ENCODE measurements around the gene TRIM27. TPM values are rescaled to one million over a fixed set of nuclear protein-coding genes. Genes with fewer than 3 reads are reported as not detected.

Gene TRIM27
- total RNA-seq, 2 experiments from 2014 or later: 58.3 to 60.1 TPM

DNA sequence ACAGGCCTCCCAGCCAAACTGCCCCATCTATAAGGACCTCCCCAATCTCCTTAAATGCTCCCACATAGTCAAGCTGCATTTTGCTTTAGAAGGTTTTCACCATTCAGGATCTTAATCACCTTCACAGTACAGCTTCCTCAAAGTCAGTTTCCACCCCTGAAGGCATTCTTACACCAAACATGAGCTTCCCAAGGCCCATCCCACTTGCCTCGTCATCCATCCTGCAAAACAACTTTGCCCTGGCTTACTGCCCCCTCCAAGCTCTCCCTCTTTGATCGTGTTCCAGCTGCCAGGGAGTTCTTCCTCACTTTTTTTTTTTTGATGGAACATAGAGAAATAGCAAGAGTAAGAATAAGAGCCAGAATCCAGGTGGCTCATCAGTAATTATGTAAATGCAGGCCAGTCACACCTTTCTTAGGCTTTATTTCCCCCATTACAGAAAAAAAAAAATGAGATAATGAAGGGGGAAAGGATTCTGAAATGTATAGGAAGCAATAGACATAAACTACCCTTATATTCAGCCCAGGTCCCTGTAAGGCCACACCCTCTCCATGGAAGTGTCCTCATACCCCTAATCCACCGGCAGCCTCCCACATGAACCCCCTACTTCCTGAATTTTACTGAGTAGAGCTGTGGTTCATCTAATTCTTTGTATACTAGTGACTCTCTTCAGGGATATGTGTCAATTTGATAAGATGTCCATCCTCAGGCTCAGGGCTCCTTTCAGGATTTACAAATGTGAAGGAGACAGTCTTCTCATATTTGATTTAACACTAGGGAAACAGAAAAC lies 12.7 kb downstream of the TRIM27 start:
- H3K4me1 Mint-ChIP-seq (ENCODE audit: low read depth): peaks cover 5% of the 10 kb centered on the region
- peaks cover 65% of the 10 kb centered on the region for H3K36me3 Mint-ChIP-seq (ENCODE audit: low read depth)
- ChIA-PET CTCF (interaction anchor here (1.0 to 4.0 kb wide), 2 partner anchors 11 to 12 kb away, joined by 3 to 11 read pairs; no protein-coding TSS in a partner anchor), POLR2A (interaction anchor here (0.6 to 3.8 kb wide), 5 partner anchors 11 to 745 kb away, joined by 3 to 14 read pairs (median 5); partner anchors contain the start of gene TRIM27)
- H3K4me3 Mint-ChIP-seq: no peak overlapping the region
- ATAC-seq (no peak), DNase-seq (no peak)
- H3K27ac Mint-ChIP-seq: peak overlapping the region; percentile 17
- H3K9me3 Mint-ChIP-seq (ENCODE audit: insufficient read depth): no peaks in the 10 kb centered on the region
- no peaks in the 10 kb centered on the region for H3K27me3 Mint-ChIP-seq (ENCODE audit: low read depth)

DNA sequence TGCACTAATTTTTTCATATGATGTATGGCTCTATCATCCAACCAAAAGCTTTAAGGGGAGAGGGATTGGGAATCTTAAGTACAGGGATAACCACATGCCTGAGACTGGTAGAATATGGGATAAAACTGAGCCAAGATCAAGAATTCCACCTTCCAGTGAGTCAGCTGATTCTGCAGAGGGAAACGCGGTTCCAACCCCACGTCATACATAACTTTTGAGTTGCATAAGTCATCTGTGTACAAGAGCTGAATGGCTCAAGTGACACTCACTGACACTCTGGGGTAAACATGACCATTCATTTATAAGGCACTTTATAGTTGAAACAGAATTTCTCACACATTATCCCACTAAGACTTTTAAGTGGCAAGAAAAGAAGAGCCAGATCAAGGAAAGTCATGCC lies 16.4 kb downstream of the TRIM27 start:
- H3K36me3 Mint-ChIP-seq (ENCODE audit: low read depth): peaks cover 83% of the 10 kb centered on the region
- peak overlapping the region; percentile 18 for H3K27ac Mint-ChIP-seq
- H3K4me3 Mint-ChIP-seq: no peak overlapping the region
- ChIA-PET CTCF (no interaction called here), POLR2A (interaction anchor here (1.2 kb wide), 1 partner anchor 15 kb away, joined by 6 read pairs; no protein-coding TSS in a partner anchor)
- ATAC-seq (no peak), DNase-seq (no peak)
- no peaks in the 10 kb centered on the region for H3K9me3 Mint-ChIP-seq (ENCODE audit: insufficient read depth)
- H3K4me1 Mint-ChIP-seq (ENCODE audit: low read depth): peaks cover 5% of the 10 kb centered on the region
- no peaks in the 10 kb centered on the region for H3K27me3 Mint-ChIP-seq (ENCODE audit: low read depth)

DNA sequence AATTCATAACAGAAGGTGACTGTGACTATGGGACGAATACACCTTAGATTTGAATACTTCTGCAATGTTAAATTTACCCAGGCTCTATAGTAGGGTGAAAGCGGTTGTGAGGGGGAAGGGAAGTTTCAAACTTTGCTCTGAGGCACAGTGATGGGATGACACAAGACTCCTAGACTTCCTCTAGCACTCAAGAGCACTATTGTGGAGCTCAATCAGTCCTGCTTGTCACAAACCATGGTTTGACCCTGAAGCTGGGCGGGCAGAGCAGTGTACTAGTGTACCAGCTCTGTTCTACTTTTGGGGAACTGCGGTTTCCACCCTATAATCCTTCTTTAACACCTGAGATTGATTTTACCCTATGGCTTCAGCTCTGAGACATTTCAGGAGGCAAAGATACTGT lies 17.1 kb downstream of the TRIM27 start:
- peaks cover 84% of the 10 kb centered on the region for H3K36me3 Mint-ChIP-seq (ENCODE audit: low read depth)
- H3K4me3 Mint-ChIP-seq: no peak overlapping the region
- DNase-seq: no peak
- no peak for ATAC-seq
- no peaks in the 10 kb centered on the region for H3K27me3 Mint-ChIP-seq (ENCODE audit: low read depth)
- no peak overlapping the region for H3K27ac Mint-ChIP-seq
- POLR2A ChIA-PET: interaction anchor here (1.2 kb wide), 1 partner anchor 16 kb away, joined by 6 read pairs; no protein-coding TSS in a partner anchor
- CTCF ChIA-PET: no interaction called here
- peaks cover 5% of the 10 kb centered on the region for H3K4me1 Mint-ChIP-seq (ENCODE audit: low read depth)
- H3K9me3 Mint-ChIP-seq (ENCODE audit: insufficient read depth): no peaks in the 10 kb centered on the region

DNA sequence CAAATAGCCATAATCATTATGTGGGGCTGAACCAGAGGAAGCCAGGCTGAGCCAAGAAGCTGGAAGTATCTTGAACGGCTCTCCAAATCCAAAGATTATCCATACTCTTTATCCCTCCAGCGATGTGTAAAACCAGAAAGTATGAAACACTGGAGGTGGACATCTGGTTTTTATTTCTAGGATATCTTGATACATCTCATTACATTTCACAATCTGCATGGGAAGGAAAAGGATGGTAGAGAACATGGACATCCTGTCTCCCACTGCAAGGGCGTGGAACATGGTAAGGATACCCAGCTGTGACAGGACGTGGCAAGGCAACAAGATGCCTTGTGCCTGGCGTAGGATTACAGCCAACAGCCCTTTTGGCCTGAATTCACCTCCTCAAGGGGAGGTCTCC lies 20.1 kb downstream of the TRIM27 start:
- Mint-ChIP-seq H3K36me3 (ENCODE audit: low read depth) (peaks cover 75% of the 10 kb centered on the region), H3K27me3 (ENCODE audit: low read depth) (no peaks in the 10 kb centered on the region), H3K4me3 (no peak overlapping the region), H3K9me3 (ENCODE audit: insufficient read depth) (no peaks in the 10 kb centered on the region), H3K4me1 (ENCODE audit: low read depth) (peaks cover 7% of the 10 kb centered on the region), H3K27ac (no peak overlapping the region)
- ChIA-PET CTCF (interaction anchor here (1.1 kb wide), 1 partner anchor 20 kb away, joined by 3 read pairs; the partner anchor contains the start of gene TRIM27), POLR2A (interaction anchor here (0.6 to 1.0 kb wide), 2 partner anchors 19 to 66 kb away, joined by 3 read pairs; no protein-coding TSS in a partner anchor)
- ATAC-seq (no peak), DNase-seq (no peak)

DNA sequence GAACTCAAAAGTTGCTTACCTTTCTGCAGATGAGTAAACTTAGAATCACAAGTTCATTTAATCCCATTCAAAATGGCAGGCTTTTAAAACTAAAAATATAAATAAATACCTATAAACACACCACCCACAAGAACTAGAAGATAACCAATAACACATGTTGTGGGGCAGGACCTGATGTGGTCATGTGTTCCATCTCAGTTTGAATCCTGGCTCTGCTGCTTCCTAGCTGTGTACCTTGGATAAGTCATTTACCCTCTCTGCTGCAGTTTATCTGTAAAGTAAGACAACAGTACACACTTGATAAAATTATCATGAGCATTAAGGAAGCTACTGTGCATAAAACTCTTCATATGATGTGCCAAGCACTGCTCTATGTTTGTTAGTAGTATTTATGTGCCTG lies 22.0 kb downstream of the TRIM27 start:
- ATAC-seq (no peak), DNase-seq (no peak)
- no peak overlapping the region for H3K4me3 Mint-ChIP-seq

DNA sequence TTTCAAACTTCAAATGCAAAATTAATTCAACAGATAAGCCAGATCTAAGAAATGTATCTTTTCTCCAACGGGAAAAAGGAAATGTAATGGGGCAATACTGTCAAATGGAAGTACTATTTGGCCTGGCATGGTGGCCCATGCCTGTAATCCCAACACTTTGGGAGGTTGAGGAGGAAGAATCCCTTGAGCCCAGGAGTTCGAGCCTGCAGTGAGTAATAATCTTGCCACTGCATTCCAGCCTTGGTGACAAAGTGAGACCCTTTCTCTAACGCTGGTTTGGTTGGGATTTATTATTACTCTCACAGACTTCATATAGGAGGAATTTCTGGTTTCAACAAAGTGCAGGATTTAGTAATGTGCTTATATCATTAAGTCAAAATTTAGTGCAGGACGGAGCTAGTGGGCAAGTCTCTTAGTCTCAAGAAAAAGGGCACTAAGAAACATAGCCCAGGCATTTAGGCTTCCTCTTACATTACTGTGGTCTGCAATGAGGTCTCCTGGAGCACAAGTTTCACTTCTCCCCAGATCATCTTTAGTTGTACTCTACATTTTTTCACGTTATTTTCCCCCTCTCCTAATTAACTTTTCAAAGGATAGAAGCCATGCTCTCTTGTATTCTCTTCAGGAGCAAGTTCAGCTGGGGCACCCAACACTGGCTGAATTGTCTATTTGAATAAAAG lies 23.1 kb downstream of the TRIM27 start:
- no peaks in the 10 kb centered on the region for H3K9me3 Mint-ChIP-seq (ENCODE audit: insufficient read depth)
- H3K4me1 Mint-ChIP-seq (ENCODE audit: low read depth): peaks cover 10% of the 10 kb centered on the region
- ChIA-PET CTCF (no interaction called here), POLR2A (no interaction called here)
- ATAC-seq: no peak
- peaks cover 58% of the 10 kb centered on the region for H3K36me3 Mint-ChIP-seq (ENCODE audit: low read depth)
- H3K27ac Mint-ChIP-seq: no peak overlapping the region
- peaks cover 2% of the 10 kb centered on the region for H3K27me3 Mint-ChIP-seq (ENCODE audit: low read depth)
- H3K4me3 Mint-ChIP-seq: no peak overlapping the region
- no peak for DNase-seq

More for the DNA sequence above, 22.0 kb downstream of the TRIM27 start:
- ChIA-PET POLR2A (no interaction called here), CTCF (no interaction called here)
- Mint-ChIP-seq H3K36me3 (ENCODE audit: low read depth) (peaks cover 62% of the 10 kb centered on the region), H3K27ac (no peak overlapping the region), H3K27me3 (ENCODE audit: low read depth) (no peaks in the 10 kb centered on the region), H3K9me3 (ENCODE audit: insufficient read depth) (no peaks in the 10 kb centered on the region), H3K4me1 (ENCODE audit: low read depth) (peaks cover 10% of the 10 kb centered on the region)

DNA sequence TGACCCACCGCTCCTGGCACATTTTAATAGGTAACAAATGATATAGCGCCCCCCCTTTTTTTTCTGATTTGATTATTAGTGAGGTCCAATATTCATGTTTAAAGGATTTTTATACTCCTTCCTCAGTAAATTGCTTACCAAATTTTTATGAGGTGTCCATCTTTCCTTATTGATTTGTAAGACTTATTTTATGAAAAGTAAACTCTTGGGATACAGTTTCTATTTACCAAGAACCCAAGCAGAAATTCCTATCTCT lies 25.1 kb downstream of the TRIM27 start:
- ATAC-seq (no peak), DNase-seq (no peak)
- peaks cover 12% of the 10 kb centered on the region for H3K4me1 Mint-ChIP-seq (ENCODE audit: low read depth)
- ChIA-PET POLR2A (interaction anchor here (1.4 kb wide), 1 partner anchor 24 kb away, joined by 20 read pairs; the partner anchor contains the start of gene TRIM27), CTCF (interaction anchor here (1.1 to 1.4 kb wide), 3 partner anchors 11 to 24 kb away, joined by 3 to 5 read pairs (median 3); no protein-coding TSS in a partner anchor)
- H3K4me3 Mint-ChIP-seq: peak overlapping the region; percentile 66
- H3K9me3 Mint-ChIP-seq (ENCODE audit: insufficient read depth): no peaks in the 10 kb centered on the region
- H3K36me3 Mint-ChIP-seq (ENCODE audit: low read depth): peaks cover 40% of the 10 kb centered on the region
- H3K27me3 Mint-ChIP-seq (ENCODE audit: low read depth): peaks cover 2% of the 10 kb centered on the region
- H3K27ac Mint-ChIP-seq: peak overlapping the region; percentile 61

DNA sequence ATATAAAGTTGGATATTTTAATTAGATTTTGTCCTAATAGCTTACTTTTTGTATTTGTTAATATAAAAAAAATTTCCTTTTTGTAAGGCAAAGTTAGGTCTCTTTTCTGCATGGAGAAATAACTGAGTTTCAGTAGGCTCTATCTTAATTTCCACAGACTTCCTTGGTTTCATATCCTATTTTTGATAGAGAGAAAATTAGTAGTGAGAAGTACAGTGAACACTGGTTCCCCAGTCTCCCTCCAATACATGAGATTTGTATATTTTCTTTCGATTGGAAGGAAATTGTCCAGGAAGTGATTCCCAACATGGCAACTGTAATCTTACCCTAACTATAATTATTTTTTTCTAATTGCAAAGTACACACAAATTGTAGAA lies 26.4 kb downstream of the TRIM27 start:
- ATAC-seq: no peak
- H3K27me3 Mint-ChIP-seq (ENCODE audit: low read depth): peaks cover 2% of the 10 kb centered on the region
- peaks cover 12% of the 10 kb centered on the region for H3K4me1 Mint-ChIP-seq (ENCODE audit: low read depth)
- peak overlapping the region; percentile 61 for H3K27ac Mint-ChIP-seq
- peak overlapping the region; percentile 92 for H3K4me3 Mint-ChIP-seq
- CTCF ChIA-PET: interaction anchor here (1.0 to 4.3 kb wide), 6 partner anchors 12 to 119 kb away, joined by 3 to 22 read pairs (median 8); no protein-coding TSS in a partner anchor
- POLR2A ChIA-PET: interaction anchor here (0.8 to 4.4 kb wide), 7 partner anchors 9 to 38 kb away, joined by 3 to 59 read pairs (median 12); partner anchors contain the start of gene TRIM27
- no peak for DNase-seq
- no peaks in the 10 kb centered on the region for H3K9me3 Mint-ChIP-seq (ENCODE audit: insufficient read depth)
- peaks cover 28% of the 10 kb centered on the region for H3K36me3 Mint-ChIP-seq (ENCODE audit: low read depth)

DNA sequence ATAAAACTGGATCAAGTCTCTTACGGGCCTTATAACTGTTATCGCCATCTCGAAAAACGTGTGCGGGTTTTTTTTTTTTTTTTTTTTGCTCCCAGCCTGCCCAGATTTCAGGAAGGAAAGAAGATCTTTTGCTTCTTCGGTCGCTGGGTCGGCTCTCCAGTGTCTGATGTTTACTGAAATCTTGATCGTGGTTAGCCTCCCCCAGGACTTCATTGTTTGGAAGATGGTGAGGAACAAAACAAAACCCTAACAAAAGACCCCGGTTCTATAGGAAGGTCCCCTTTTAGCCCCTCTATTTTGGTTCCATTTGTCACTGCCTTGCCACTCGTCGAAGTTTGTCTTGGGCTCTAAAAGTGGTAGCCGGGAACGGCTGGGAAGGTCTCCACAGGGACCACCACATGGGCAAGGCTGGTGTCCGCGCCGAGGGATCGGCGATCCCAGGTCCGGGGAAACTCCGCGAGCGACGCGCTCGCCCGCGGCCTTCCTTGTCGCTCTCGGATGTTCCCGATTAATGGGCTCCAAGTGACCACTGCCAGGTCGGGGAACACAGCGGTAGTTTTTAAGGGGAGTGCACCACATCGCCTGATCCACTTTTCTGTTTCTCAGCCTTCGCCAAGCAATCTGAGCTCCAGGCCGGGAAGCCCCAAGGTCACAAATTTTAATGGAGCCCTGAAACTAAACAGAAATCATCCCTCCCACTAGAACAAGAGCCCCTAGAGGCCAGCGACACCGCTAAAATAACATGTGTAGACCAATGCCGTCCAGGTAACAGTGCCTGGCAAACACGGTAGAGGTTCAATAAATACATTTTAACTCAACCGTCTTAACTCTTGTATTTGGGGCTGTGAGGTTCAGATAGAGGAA lies 27.0 kb downstream of the TRIM27 start:
- peak overlapping the region; percentile 98 for H3K27ac Mint-ChIP-seq
- peaks cover 2% of the 10 kb centered on the region for H3K27me3 Mint-ChIP-seq (ENCODE audit: low read depth)
- H3K4me1 Mint-ChIP-seq (ENCODE audit: low read depth): peaks cover 12% of the 10 kb centered on the region
- peaks cover 23% of the 10 kb centered on the region for H3K36me3 Mint-ChIP-seq (ENCODE audit: low read depth)
- peak overlapping the region; percentile 92 for H3K4me3 Mint-ChIP-seq
- ChIA-PET CTCF (interaction anchor here (1.0 to 4.3 kb wide), 9 partner anchors 11 to 119 kb away, joined by 3 to 22 read pairs (median 8); partner anchors contain the start of gene TRIM27), POLR2A (interaction anchor here (0.8 to 4.4 kb wide), 10 partner anchors 8 to 1029 kb away, joined by 3 to 59 read pairs (median 6); partner anchors contain the start of gene TRIM27)
- ATAC-seq: peak; percentile 46
- DNase-seq: peak; percentile 74
- no peaks in the 10 kb centered on the region for H3K9me3 Mint-ChIP-seq (ENCODE audit: insufficient read depth)

DNA sequence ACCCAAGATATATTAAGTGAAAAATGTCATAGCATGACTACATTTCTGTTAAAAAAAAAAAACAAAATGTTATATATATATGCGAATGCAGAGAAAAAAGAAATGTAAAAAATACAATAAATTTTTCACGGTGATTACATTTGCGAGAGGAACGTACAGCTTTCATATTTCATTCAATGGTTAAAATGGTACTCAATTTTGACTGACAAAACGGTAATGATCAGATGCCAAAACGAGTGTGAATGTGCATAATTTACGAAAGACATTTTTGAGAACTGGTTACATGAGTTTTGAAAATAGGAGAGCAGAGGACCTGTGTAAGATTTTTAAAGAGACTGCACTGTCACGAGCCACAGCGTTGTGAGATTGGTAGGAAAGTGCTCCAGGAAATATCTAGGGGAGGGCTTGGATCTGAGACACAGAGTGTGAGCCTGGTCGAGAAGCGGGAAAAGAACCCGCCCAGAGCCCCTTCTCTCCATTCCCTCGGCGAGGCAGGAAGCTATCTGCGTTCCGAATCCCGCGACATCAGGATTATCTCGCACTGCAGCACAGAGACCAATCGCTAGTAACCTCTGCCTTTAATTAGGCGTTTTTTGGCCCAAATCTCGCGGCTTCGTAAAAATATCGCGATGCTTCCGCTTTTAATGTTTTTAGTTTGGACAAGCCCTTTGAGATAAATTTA lies 28.5 kb downstream of the TRIM27 start:
- DNase-seq (peak; percentile 97), ATAC-seq (peak; percentile 84)
- Mint-ChIP-seq H3K9me3 (ENCODE audit: insufficient read depth) (no peaks in the 10 kb centered on the region), H3K27ac (peak overlapping the region; percentile 98), H3K4me3 (peak overlapping the region; percentile 92), H3K36me3 (ENCODE audit: low read depth) (peaks cover 12% of the 10 kb centered on the region), H3K4me1 (ENCODE audit: low read depth) (peaks cover 12% of the 10 kb centered on the region), H3K27me3 (ENCODE audit: low read depth) (peaks cover 6% of the 10 kb centered on the region)
- ChIA-PET POLR2A (interaction anchor here (0.9 to 4.4 kb wide), 15 partner anchors 10 to 1028 kb away, joined by 3 to 59 read pairs (median 6); partner anchors contain the start of gene TRIM27), CTCF (interaction anchor here (0.8 to 4.3 kb wide), 10 partner anchors 10 to 57 kb away, joined by 3 to 22 read pairs (median 4); partner anchors contain the start of gene TRIM27)

Data from activated CD8-positive, alpha-beta T cell treated with anti-CD3 and anti-CD28 coated beads, Interleukin-2, amount 10 ng/mL, durations not matched to agents 7 days and 5 days (primary cell).